IMR-90 (cell line): Measurements from ENCODE around the gene RIMS1.

Source experiments
- BHLHE40 ChIP-seq: fragments of 150-350 bp; IDR thresholded peaks from 2 replicates; pipeline ENCODE4 v1.6.1; 2016; ENCODE audit warnings: mild to moderate bottlenecking, low read depth, low read length
- CEBPB ChIP-seq: IDR thresholded peaks from 2 replicates; pipeline ENCODE4 v1.6.1; 2012; ENCODE audit warnings: low read depth, low read length, improper control_type of control experiment
- CHD1 ChIP-seq: IDR thresholded peaks from 2 replicates; pipeline ENCODE4 v1.6.1; 2012; ENCODE audit warnings: low read depth, low read length, improper control_type of control experiment
- CTCF ChIP-seq: conservative IDR thresholded peaks from 2 replicates; pipeline ENCODE4 v1.5.1; 2012; ENCODE audit warnings: mild to moderate bottlenecking, low read depth, low read length, improper control_type of control experiment
- ELK1 ChIP-seq: fragments of 150-350 bp; IDR thresholded peaks from 2 replicates; pipeline ENCODE4 v1.6.1; 2016; ENCODE audit warnings: low read depth, mild to moderate bottlenecking, low read length, moderate library complexity, borderline replicate concordance
- MAZ ChIP-seq: IDR thresholded peaks from 2 replicates; pipeline ENCODE4 v1.6.1; 2012; ENCODE audit warnings: low read depth, mild to moderate bottlenecking, low read length, improper control_type of control experiment, moderate library complexity, borderline replicate concordance
- MXI1 ChIP-seq: IDR thresholded peaks from 2 replicates; pipeline ENCODE4 v1.6.1; 2012; ENCODE audit warnings: low read depth, mild to moderate bottlenecking, low read length, moderate library complexity, borderline replicate concordance
- NFE2L2 ChIP-seq: fragments of 150-350 bp; IDR thresholded peaks from 2 replicates; pipeline ENCODE4 v1.6.1; 2016; ENCODE audit warnings: low read depth, mild to moderate bottlenecking, low read length
- POLR2A ChIP-seq: IDR thresholded peaks from 2 replicates; pipeline ENCODE4 v1.6.1; 2012; ENCODE audit warnings: mild to moderate bottlenecking, low read depth, low read length
- RAD21 ChIP-seq: IDR thresholded peaks from 2 replicates; pipeline ENCODE4 v1.6.1; 2012; ENCODE audit warnings: low read length, improper control_type of control experiment
- RCOR1 ChIP-seq: IDR thresholded peaks from 2 replicates; pipeline ENCODE4 v1.6.1; 2012; ENCODE audit warnings: mild to moderate bottlenecking, low read length, improper control_type of control experiment; ENCODE audit not compliant: insufficient replicate concordance
- RFX5 ChIP-seq: IDR thresholded peaks from 2 replicates; pipeline ENCODE4 v1.8.0; 2012; ENCODE audit warnings: low read depth, mild to moderate bottlenecking, low read length, moderate library complexity
- SMC3 ChIP-seq: fragments of 150-350 bp; IDR thresholded peaks from 2 replicates; pipeline ENCODE4 v1.6.1; 2016; ENCODE audit warnings: low read depth, mild to moderate bottlenecking, antibody characterized with exemption, low read length, moderate library complexity
- USF2 ChIP-seq: fragments of 150-350 bp; IDR thresholded peaks from 2 replicates; pipeline ENCODE4 v1.6.1; 2017; ENCODE audit warnings: mild to moderate bottlenecking, antibody characterized with exemption, low read length, low read depth

GRCh38 chr6:72037006-72037405 lies 150.7 kb downstream of the RIMS1 start:
- TF ChIP-seq CTCF (no peak), BHLHE40 (no peak), RFX5 (no peak), POLR2A (no peak), SMC3 (no peak), ELK1 (no peak), MXI1 (no peak), MAZ (no peak), RCOR1 (no peak), USF2 (no peak), RAD21 (no peak), CHD1 (no peak), CEBPB (no peak), NFE2L2 (no peak)
